G401 (cell line): ENCODE data around the gene EN1. TPM values are rescaled to one million over a fixed set of nuclear protein-coding genes. Genes with fewer than 3 reads are reported as not detected.

Experiments used
- DNase-seq: peaks from one replicate; pipeline ENCODE4 v3.0.0-alpha.2; 2015; ENCODE audit warnings: low spot score
- in situ Hi-C: cut with HindIII; loops from 2 replicates; pipeline ENCODE4 v1.10.0; 2016; ENCODE audit warnings: low sequenced_read_pairs, mixed read lengths
- total RNA-seq: library from RNA; depleted of rRNA; stranded (reverse); fragments of >200 nt; shearing (Covaris generic); gene quantifications from 2 replicates; pipeline ENCODE4 v1.2.3, GENCODE V29; 2014

EN1 gene
- total RNA-seq, 1 experiment from 2014 or later: not detected

DNA sequence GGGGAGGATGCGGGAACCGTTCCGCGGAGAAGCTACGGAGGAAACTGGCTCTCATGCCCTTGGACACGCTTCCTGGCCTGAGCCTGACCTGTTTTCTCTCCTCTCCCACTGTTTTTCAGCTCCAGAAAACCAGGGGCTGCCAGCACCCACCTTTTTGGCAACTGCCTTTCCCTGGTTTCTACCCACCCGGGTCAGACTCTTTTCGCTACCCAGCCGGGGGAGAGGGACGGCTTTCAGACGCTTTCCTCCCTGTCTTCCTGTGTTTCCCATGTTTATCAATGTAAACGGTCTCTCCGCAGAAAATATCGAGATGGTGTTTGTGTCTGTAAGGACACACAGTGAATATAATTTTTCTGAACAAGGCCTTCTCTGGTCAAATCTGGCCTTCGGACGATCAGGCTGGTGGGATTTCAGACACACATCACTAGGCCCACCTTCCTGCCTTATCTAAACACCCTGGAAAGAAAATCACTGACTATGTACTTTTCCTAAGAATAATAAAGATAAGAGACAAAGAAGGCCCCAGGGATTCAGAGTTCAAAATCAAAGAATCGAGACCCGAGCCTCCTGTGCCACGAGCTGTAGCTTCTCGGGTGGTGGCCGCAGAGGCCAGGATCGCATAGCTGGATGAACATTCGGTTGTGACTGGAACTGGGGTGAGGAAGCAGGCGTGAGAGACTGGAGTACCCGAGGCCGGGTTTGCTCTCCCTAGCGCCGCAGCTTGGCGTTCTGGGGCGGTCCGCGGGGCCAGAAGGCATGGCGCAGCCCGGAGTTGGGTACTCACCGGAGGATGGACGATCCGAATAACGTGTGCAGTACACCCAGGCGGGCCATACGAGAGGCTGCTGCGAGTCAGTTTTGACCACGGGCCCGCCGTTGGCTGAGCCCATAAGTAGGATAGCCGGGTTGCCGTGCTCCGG is 1.7 kb downstream of the EN1 start:
- no peak for DNase-seq
- in situ Hi-C loops: no loop called here

DNA sequence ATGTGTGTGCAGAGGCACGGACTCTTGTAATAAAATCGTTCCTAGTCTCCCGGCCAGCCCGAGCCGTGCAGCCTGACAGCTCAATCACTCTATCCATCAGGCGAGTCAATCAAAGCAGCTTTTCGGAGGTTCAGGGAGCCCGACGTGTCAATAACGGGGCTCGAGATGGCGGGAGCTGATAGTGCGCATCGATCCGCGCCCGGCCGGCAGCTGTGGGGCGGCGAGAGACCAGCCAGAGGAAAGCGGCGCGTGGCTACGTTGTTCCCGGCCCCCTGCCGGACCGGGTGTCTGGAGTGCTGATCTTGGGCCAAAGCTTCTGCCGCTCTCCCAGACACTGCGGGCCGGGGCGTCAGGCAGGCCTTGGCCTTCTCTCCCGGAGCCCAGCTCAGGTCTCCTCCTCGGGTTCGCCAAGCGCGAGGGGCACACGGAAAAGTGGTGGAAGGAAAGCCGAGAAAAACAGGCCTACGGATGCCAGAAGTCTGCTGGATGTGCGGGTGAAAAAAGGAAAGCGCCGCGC is 2.4 kb downstream of the EN1 start:
- in situ Hi-C loops: no loop called here
- DNase-seq: no peak

DNA sequence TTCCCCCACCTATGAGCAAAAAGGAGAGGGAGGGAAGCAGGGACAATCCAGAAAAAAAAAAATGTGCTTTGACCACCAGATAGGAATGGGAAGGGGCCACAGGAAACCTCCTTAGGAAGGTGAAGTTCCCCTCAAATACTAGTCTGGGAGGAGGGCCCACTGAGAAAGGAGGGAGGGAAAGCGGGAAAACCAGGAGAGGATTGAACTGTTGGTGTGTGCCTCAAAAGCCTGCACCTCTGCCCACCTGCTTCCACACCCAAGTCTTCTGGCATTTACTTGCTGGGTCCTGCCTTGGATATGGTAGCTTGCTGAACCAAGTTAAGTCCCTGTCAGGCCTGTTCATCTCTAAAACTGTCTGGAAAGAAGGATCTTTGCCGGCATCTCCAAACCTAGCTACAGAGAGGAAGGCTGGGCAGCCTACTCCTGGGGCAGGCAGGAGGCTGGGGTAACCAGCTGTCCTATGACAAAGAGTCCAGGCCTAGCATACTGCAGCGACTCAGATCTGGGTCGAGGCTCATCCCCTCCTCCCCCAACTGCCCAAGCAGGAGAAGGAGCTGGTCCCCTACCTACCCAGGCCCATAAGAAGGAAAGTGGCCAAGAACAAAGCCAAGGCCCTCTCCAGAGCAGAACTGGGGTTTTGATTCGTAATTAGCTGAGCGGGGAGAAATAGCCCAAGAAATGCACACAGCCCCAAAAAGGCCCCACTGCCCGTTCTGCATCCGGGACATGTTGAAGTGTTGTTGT is 3.0 kb downstream of the EN1 start:
- DNase-seq: no peak
- in situ Hi-C loops: no loop called here

DNA sequence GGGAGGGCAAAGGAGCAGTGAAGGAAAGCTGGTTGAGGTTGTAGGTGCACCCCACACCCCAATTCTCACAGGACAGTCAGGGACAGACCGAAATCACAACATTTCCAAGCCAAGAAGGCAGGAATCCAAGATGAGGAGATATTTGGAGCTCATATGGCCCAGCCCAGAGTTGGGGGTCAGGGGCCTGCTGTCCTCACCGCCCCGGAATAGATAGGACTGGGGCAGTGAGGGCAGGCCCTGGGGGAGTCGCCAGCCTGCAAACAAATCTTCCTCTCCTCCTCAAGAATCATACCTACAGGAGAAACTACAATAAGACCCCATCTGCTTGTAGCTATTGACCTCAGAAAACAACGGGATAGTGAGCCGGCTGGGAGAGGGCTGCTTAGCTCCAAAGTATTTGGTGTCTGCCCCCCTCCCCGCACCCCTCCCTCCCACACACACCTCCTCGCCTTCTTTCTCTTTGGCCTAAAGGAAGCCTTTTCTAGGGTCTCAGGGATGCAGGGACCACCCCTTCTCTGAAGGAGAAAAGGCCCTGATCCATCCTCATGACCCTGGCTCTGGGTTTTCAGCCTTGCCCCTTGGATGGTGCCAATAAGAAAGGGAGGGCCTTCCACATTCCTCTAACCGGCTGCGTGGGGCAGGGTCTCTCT is 3.8 kb downstream of the EN1 start:
- no peak for DNase-seq
- in situ Hi-C loops: no loop called here

DNA sequence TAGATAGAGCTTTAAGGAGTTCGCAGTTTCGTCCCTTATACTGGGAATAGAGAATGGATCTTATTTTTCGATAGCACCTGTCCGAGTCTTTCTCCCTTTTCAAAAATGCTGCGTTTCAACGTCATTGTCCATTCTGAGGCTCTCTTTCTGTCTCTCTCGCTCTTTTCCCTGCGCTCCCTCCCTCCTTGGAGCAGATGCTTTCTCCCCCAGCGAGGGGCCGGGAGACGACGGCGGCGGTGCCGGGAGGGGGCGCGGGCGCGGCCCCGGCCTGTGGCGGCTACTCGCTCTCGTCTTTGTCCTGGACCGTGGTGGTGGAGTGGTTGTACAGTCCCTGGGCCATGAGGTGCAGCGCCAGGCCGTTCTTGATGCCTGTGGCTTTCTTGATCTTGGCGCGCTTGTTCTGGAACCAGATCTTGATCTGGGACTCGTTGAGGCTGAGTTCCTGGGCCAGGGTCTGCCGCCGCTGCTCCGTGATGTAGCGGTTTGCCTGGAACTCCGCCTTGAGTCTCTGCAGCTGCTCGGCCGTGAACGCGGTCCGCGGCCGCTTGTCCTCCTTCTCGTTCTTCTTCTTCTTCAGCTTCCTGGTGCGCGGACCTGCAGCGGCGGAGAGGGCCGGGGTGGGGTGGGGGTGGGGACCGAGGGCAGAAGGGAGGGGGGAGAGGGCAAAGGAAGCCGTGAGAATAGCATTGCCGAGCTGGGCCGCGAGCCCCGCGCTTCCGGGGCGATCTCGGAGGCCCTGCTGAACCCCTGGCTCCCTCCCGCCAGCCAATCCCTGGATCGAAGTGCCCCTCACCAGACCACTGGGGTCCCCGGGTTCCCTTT is 4.6 kb downstream of the EN1 start:
- in situ Hi-C loops: no loop called here
- no peak for DNase-seq

DNA sequence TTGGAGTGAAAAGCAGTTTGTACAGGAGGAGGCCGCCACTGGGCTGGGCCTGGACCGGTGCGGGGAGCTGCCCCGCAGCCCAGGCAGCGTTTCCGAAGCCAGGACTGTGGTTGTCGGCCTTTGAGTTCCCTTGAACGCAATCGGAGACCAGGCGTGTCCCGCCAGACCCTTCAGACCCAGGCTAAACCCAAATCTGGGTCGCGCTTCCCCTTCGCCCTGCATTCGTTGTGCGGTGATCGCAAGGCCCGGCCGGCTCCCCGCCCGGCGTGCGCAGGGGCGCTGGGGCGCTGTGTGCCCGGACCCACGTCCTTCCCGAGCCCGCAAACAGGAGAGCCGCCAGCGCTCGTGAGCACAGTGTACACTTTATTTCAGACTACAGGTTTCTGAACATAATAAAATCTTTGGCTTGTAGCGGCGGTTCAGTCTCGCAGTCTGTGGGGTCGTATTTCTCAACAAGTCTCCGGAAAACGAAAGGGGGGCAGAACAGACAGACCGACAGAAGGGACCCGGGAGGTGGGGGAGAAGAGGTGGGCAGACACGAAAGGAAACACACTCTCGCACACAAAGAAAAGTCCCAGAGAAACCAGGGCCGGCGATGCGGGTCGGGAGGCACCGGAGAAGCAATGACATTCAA is 5.5 kb downstream of the EN1 start:
- in situ Hi-C loops: no loop called here

DNA sequence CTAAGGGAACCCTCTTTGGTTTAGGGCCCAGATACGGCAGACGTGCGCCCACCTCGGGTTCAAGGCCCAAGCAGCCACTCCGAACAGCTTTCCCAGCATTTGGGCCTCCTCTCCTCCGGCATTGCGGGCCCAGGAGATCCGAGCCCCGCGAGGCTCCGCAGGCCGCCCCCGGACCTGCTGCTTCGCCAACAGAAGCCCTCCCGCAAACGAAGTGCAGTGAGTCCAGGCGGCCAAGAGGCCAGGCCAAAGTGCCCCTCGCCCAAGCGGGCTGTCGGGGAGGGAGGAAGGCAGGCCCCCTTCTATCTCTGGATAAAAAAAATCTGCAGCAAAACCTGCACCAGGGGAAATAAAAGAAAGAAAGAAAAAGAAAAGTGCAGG is 6.0 kb downstream of the EN1 start:
- DNase-seq: no peak
- in situ Hi-C loops: no loop called here

More for the DNA sequence above, 5.5 kb downstream of the EN1 start:
- DNase-seq: no peak

DNA sequence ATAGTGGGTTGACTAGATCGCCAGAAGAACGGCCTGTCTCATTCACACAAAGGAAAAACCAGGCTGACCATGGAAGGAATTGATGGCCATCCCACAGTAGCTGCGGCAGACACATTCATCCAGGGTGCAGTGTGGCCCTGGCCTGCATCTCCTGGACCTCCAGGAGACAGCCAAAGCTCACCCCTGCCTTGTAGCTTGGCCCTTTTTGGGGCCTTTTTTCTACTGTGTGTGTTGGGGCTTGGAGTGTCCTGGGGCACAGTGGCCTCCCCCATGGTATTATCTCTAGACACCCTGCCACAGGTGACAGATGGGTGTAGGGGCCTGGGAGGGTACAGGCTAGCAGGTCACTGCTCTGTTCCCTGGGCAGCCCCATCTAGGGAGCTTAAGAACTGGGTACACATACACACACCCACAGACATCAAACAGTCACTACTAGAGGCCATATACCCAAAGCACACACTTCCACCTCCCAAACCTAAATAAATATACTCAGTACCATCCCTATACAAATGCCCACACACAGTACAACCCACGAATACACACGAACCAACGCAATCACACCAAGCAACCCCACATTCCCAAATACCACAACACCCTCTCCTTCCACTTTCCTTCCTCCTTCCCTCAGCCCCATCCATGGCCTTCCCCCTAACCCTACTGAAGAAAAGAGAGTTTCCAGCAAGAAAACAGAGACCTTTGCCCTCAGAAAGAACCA is 8.6 kb downstream of the EN1 start:
- DNase-seq: no peak
- in situ Hi-C loops: no loop called here

DNA sequence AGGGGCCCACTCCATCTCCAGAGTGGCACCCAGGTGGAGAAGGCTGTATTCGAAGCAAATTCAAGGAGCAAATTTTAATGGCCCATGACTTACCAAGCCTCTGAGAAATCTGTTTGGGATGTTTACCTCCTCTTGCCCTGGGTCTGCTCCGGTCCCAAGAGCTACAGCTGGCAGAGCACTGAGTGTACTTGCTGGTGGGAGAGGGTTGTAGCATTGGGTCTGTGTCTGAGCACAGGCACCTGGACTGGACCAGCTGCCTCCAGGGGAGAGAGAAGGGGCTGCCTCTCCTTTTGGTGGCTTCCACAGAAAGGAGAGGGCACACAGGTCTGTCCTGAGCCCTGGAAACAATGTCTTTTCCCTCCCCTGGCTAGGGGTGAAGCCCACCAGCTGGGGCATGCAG is 9.8 kb downstream of the EN1 start:
- in situ Hi-C loops: no loop called here
- DNase-seq: no peak

DNA sequence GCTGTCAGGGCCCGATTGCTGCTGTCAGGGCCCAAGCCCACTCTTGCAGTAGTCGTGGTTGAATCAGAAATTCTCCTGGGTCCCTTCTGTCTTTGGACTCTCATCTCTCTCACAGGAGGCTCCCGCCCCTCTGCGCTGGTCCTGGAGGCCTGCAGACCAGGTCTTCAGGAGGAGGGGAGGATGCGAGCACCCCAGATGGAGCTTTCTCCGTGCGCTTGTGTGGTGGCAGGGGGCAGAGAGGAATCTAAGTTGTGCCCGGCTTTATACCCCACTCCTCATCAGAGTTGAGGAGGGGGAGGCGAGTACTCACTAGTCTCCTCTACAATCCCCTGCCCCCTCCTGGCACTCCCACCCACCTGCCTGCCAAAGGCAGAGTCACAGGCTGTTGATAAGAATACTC is 10.4 kb downstream of the EN1 start:
- in situ Hi-C loops: no loop called here
- DNase-seq: no peak

DNA sequence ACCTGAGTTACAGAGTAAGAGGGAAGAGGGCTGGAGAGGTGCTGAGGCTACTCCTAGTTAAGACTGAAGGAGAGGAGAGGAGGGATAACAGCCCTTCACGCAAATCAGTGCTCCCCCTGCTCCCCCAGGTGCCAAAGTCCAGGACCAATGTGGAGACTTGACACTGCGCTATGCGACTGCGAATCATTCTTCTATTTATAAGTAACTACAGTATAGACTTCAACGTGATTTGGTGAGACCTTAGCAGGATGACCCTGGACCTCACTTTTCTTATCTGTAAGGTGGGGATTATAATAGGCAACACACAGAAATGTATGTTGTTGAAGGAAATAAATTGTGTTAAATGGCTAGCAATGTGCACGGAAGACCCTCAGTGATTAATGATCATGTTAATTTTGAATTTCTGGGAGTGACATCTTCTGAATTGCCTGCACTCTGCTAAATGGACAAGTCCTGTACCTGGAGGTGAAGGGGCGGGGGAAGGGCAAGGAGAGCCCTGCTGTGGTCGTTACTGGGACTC is 11.0 kb downstream of the EN1 start:
- DNase-seq: no peak

DNA sequence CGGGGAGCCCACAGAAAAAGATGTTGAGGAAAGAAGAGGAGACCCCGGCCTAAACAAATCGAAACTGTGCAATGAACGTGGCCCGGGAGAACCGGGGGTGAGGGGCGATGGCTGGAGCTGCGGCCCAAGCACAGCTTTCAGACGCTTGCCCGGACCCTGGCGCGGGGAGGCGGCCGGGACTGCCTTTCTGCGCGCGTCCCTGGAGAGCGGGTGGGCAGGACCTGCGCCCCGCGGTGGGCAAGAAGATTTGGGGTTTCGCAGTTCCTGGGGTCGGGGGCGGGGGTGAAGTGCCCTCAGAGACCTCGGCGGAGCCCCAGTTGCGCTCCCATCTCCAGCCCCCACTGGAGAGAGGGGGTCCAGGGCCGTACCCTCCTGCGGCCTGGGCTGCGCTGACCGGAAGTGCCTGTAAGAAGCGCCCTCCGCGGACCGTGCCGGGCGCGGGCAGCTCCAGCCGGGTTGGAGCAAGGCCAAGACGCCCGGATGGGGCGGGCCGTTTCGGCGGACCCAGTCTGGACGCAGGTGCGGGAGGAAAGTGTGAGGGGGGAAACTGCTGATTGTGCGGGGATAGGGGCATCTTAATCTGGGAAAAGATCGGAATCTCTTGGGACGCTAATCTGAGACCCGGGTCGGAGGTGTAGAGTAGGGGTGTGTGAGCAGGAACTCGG is 11.6 kb downstream of the EN1 start:
- in situ Hi-C loops: no loop called here
- no peak for DNase-seq

More for the DNA sequence above, 11.0 kb downstream of the EN1 start:
- in situ Hi-C loops: no loop called here

DNA sequence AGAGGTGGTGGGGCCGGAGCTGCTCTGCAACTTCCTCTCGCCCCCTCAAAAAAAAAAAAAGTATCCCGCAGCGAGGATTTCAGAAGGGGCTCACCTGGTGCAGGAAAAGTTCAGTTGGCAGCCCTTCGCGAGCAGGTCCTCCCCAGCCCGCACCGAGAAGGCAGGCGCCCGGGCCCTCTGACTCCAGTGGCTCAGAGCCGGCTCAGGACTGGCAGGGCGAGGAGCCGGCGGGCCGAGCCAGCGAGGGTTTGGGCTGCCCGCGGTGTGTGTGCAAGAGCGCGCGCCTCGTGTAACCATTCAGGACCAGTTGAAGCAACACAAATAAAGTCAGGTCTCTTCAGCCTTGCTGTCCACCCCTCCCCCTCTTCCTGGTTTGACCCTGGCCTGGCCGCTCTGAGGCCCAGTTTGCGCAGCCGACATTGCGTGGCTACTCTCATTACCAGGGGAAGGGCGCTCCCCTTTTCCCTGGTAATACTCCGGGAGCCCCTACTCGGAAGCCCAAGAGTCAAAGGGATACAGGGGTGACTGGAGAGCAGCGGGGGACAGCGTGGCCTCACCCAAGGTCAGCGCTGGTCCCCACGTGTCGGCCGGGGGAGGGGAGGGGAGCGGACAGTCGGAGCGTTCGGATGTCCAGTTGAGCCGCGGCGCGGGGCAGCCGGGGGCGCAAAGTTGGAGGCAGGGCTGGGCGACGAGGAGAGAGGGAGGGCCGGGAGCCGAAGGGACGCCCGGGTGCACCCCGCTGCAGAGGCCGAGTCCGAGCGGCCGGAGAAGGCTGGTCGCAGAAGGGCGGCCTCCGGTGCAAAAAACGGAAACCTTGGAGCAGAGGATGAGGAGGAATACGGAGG is 12.3 kb downstream of the EN1 start:
- DNase-seq: no peak
- in situ Hi-C loops: no loop called here

DNA sequence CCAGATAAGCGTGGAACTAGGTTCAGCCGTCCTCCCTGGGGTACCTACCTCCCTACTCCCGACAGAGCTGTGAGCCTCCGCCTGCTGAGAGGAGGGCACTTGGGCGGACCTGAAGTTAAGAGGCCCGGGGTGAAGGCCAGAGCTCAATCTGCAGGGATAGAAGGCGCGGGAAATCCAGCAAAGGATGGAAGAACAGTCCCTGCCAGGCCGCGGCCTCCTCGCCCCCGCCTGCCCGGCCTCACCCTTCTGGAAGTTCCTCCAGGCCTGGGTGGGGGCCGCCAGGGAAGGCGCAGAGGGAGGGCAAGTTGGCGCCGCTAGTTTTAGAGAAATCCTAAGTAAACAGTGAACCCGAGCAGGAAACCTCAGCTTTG is 13.0 kb downstream of the EN1 start:
- DNase-seq: no peak
- in situ Hi-C loops: no loop called here

DNA sequence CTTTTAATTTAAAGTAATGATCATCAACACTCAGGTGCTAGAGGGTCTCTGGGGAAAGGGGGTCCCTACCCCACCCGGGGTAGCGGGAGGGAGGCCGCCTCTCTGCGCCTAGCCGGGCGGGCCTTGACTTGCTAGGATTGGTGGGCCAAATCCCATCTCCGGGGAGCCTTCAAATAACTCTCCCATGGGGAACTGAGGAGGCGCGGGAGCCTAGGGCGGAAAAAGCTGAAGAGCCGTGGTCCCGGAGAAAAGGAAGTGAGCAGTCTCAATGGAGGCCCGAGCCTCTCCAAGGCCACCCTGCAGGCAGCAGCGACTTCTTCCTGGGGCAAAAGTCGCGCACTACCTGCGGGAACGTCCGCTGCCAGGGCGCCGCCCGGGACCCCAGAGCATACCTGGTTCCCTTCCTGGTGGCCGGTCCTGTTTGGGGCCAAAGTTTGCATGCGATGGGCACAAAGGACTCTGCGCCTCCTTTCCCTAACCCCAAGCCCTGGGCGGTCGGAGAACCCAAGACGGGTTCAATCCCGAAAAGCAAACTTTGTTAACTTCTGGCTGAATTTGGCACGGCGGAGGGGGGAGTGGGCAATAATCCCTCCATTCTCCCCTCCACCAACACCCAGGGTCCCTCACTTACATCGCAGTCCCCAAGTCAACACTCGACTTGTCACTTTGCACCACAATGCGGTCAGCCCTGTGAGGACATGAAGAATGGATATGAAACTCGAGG is 13.6 kb downstream of the EN1 start:
- DNase-seq: no peak
- in situ Hi-C loops: no loop called here
